Activated CD4-positive, alpha-beta T cell treated with anti-CD3 and anti-CD28 coated beads for 1 hour (primary cell): ENCODE results near the gene KRTAP21-2.
"Not testable (repeated sequence)": the region's sequence is repeated elsewhere in the genome, so short reads cannot be mapped to it uniquely, and the experiment has no call there.

Experiments
- DNase-seq: peaks from one replicate; pipeline ENCODE4 v3.0.0-alpha.2; 2020

The KRTAP21-2 gene

DNA sequence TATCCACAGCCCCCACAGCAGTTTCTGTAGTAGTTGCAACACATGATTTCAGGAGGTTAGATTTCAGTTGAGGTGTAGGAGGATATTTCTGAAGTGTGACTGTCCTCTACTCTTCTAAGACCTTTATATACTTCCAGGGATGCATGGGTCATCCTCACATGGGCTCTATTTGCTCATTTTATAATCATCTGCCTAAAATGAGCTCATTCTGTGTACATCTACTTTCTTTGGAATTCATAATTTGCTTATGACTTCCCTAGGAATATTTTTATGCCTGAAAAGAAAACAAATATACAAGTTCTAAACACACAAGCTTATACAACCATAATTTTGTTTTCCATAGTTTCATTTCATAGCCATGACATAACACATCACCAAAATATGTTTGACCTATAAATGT lies at the start of gene KRTAP21-2:
KRTAP21-2 (minus strand) TSS at position 101 of the 400 bp plus-strand sequence; CDS start at position 44, 57 bp downstream.
- DNase-seq = no peak

GRCh38 chr21:30793581-30794314 lies 46.7 kb upstream of the KRTAP21-2 start:
- DNase-seq = no peak

DNA sequence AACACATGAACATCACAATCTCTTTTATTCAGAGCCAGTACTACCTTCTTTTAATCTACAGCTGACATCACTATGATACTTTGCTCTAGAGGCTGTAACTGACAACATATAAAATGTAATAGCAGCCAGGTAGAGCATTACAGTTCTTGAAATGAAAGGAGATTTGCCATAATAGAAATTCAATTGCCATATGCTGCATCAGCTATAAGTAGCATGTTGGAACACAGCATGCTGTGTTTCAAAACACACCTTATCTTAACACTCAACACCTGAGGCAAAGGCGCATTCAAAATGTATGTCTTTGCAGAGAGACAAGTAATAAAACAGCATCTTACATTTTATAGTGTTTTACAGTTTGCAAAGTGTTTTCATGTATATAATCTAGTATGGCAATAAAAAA lies 32.2 kb upstream of the KRTAP21-2 start:
- no peak for DNase-seq

- no peak for DNase-seq
Observed at GRCh38 chr21:30769724-30770431, 22.8 kb upstream of the KRTAP21-2 start.

DNA sequence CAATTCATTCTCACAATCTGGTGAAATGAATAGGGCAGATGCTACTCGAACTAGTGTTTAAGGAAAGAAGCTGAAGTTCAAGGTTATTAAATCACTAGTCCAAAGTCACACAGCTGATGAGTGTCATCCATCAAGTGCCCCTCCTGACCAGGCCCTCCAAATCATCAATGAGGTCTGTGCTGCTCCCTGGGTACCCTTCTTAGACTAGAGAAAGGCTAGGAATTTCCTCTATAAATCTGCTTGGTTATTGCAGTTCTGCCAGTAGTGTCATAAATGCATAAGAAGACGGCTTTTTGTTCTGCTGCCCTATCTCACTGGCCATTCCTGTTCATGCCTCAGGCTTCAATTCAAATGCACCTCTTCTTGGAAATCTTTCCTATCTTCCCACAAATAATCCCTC lies 13.7 kb upstream of the KRTAP21-2 start:
- no peak for DNase-seq

DNA sequence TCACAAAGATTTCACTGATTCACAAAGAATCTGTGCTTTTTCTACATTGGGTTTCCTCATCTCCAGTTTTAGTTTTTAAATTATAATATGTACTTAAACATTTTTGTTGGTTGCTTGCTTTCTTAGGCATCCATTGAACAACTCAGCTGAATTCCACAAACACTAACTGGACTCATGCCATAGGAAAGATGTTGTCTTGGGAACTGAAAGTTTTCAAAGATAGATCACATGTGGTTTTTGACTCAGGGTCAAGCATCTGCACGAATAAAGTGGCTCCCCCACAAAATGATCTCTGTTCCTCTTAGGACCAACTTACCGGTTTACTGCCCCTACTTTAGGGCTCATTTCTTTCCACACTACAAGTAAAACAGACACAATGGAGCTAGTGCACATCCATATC lies 11.2 kb upstream of the KRTAP21-2 start:
- no peak for DNase-seq

DNA sequence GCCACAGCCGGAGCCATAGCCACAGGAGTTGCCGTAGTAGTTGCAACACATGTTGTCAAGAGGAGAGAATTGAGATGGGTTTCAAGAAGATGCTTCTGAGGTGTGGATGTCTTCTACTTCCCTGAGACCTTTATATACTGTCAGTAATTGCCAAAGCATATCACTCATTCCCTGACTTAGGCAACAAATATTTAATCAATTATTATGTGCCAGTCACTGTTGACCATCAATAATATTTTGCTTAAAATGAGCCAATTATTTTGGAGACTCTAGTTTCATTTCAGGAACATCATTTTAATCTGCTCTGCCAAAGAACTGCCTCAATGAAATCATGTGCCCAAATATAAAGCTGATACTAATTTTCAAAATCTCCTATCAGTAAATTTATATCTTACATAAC lies 8.3 kb upstream of the KRTAP21-2 start, which contains the start of gene KRTAP21-1:
KRTAP21-1 (minus strand) TSS at position 101 of the 400 bp plus-strand sequence; CDS start at position 51, 50 bp downstream.
- not testable (repeated sequence) for DNase-seq

- no peak for DNase-seq
Observed at GRCh38 chr21:30740462-30740861, 6.6 kb downstream of the KRTAP21-2 start.

DNA sequence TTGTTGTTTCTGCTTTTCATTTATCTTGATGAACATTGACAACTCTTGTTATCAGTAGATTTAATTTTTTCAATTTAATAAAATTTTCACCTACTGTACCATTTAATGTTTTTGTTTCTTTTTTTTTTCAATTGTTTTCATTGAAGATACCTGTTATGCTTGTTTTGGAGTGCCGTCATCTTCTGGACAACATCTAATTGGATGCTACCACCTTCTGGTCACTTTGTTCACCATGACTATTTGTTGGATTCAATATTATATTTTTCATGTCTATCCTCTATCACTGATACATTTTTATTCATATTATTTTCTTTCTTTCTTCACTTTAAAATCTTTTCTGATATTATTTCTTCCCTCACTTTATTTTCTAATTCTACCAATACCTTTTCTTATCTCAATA lies 14.0 kb downstream of the KRTAP21-2 start:
- no peak for DNase-seq

GRCh38 chr21:30726726-30727125 lies 20.3 kb downstream of the KRTAP21-2 start:
- no peak for DNase-seq

DNA sequence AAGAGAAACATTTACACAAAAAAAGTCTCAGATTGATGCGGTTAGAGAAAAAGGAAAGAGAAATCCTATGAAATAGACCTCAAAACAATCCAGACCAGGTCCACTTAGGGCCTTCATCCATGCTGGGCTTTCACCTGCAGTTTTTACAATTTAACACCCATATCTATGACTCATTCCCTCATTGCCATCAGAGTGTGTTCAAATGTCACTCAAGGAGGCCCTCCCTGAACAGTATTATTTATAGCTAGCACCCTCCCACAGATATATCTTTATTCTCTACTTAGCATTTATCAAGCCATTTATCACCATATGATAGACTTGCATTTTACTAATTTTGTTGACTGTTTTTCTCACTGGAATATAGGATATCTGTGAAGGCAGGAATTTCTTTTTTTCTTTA lies 27.7 kb downstream of the KRTAP21-2 start:
- DNase-seq = no peak

GRCh38 chr21:30718239-30718909 lies 28.7 kb downstream of the KRTAP21-2 start, which contains the start of gene KRTAP21-3:
Gene KRTAP21-3, minus strand, starts transcription at chr21:30718777. Its CDS starts 18 bp downstream, at chr21:30718759.
- no peak for DNase-seq

DNA sequence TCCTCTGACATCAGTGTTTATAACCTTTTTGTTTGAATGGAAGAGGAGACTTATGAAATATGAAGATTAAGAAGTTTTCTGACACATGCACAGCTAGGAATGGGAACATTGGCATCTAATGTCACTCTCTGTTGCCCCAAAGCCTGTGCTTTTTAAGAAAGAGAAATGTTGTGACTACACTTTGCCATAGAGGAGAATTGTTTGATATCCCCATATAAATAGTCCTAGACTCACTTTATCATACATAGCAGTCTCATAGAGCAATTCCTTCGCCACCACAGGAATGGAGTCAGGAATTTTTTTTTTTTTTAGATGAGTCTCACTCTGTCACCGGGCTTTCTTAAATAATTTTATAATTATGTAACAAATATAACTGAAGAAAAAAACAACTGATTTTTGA lies 30.0 kb downstream of the KRTAP21-2 start:
- no peak for DNase-seq

DNA sequence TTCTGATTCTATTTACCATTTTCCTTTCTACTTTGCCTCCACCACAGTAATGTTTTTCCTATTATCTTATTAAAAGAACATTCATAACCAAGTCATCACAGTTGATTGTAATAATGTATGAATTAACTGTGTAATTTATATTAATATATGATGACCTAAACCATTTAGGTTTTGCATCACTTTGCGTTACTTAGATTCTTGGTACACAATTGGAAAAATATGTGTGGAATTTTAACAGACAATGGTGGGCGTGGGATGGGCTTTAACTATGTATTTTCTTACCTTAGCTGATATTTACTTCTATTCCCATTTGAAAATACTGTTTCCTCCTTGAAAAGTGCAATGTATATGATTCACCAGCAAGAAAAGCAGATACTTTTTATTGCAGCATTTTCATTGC lies 32.1 kb downstream of the KRTAP21-2 start:
- DNase-seq = no peak

- no peak for DNase-seq
Observed at GRCh38 chr21:30714456-30714855, 32.6 kb downstream of the KRTAP21-2 start.

DNA sequence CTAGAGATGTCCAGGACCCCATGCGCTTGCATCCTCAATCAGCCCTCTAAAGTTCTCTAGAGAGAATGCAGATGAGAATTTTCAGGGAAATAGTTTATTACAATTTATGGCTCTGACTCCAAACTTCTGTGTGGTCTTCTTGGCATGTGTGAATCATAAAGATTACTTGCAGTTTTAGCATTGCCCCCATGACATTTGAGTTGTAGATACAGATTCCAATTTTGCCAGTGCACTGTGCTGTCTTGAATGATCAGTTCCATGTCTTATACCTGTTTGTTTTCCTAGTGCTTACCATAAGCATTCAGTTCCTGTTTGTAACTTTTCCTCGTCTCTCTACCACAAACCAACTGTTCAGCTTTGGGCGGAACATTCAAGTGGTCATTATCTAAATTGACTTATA lies 33.3 kb downstream of the KRTAP21-2 start:
- DNase-seq = no peak

GRCh38 chr21:30710499-30710898 lies 36.6 kb downstream of the KRTAP21-2 start:
- DNase-seq = no peak

- DNase-seq = no peak
Observed at GRCh38 chr21:30707409-30707808, 39.6 kb downstream of the KRTAP21-2 start.
